K562 (cell line): ENCODE results near the gene CACNA2D3. TPM values are rescaled to one million over a fixed set of nuclear protein-coding genes. Genes with fewer than 3 reads are reported as not detected.

Experiments used
- ATAC-seq: fragments of 200-7000 bp; cut with Tn5 transposase; 3 replicates; pipeline ENCODE4 v1.9.1; 2020; ENCODE audit warnings: moderate library complexity
- BruUV-seq: library from RNA; stranded (reverse); fragments of 400-500 nt; replicated peaks from 2 replicates; lab custom pipeline; 2021; lab: Mats Ljungman, UMichigan
- CTCF ChIA-PET: fragments of 300-600 bp; formaldehyde crosslinking; extraction: SDS; loops from one replicate; lab custom pipeline; 2021; ENCODE audit warnings: low intra/inter-chr PET ratio; lab: Yijun Ruan, JAX
- POLR2A ChIA-PET: fragments of 300-600, 350-650 bp; sonication (Branson Sonifier 250); formaldehyde crosslinking; extraction: SDS; loops from one replicate; lab custom pipeline; 2021; ENCODE audit warnings: antibody characterized with exemption, inconsistent platforms; lab: Yijun Ruan, JAX
- DNase-seq, 4 experiments: peaks; one replicate each; pipeline versions ENCODE4 v3.0.0 to v3.0.0-alpha.2; 2011 to 2018; ENCODE audit warnings: low spot score in 3 of 4, mixed read lengths in 3 of 4; ENCODE audit errors: extremely low read depth in 1 of 4
- FAIRE-seq: peaks from 2 replicates; lab custom pipeline; 2011; peaks lifted over from hg19 to GRCh38; lab: Jason Lieb, UNC
- H2AFZ ChIP-seq: 2 replicates; pipeline ENCODE4 v1.6.0; 2011; ENCODE audit warnings: low read depth, low read length, control low read depth, inconsistent platforms
- H3K27ac ChIP-seq: fragments of 200-600 bp; 3 replicates; pipeline ENCODE4 v1.8.0; 2011; ENCODE audit warnings: low read depth, mild to moderate bottlenecking, control low read depth, inconsistent platforms, low read length, moderate library complexity, mixed read lengths; ENCODE audit errors: extremely low read depth
- H3K27me3 ChIP-seq, 2 experiments: fragments of 300-600 bp in 1 of 2; 2 replicates in 1 of 2; 3 replicates in 1 of 2; pipeline versions ENCODE4 v1.6.0 to v1.8.0; 2011; ENCODE audit warnings: inconsistent platforms in 2 of 2, low read length in 2 of 2, mild to moderate bottlenecking in 1 of 2, mixed read lengths in 1 of 2, moderate library complexity in 1 of 2; ENCODE audit not compliant: control insufficient read depth in 2 of 2, insufficient read depth in 2 of 2
- H3K36me3 ChIP-seq: fragments of 300-600 bp; 3 replicates; pipeline ENCODE4 v1.8.0; 2011; ENCODE audit warnings: mild to moderate bottlenecking, low read length, inconsistent platforms; ENCODE audit not compliant: control insufficient read depth, insufficient read depth
- H3K4me1 ChIP-seq, 2 experiments: fragments of 200-600 bp in 1 of 2; replicated peaks in 1 of 2; 2 replicates in 1 of 2; 3 replicates in 1 of 2; pipeline versions ENCODE4 v1.5.1 to v1.8.0; 2011; ENCODE audit warnings: inconsistent platforms in 2 of 2, low read length in 2 of 2, mild to moderate bottlenecking in 1 of 2, mixed read lengths in 1 of 2, moderate library complexity in 1 of 2; ENCODE audit not compliant: control insufficient read depth in 2 of 2, insufficient read depth in 2 of 2
- H3K4me2 ChIP-seq: 2 replicates; pipeline ENCODE4 v1.6.1; 2011; ENCODE audit warnings: low read length, control low read depth, inconsistent platforms, mixed read lengths; ENCODE audit not compliant: insufficient read depth
- H3K4me3 ChIP-seq: fragments of 200-600 bp; sonication (generic), shearing (Covaris generic); 2 replicates; pipeline ENCODE4 v1.5.1; 2016; ENCODE audit warnings: control low read depth, inconsistent platforms
- H3K79me2 ChIP-seq: fragments of 200-600 bp; 3 replicates; pipeline ENCODE4 v1.8.0; 2011; ENCODE audit warnings: low read length, inconsistent platforms; ENCODE audit not compliant: control insufficient read depth, insufficient read depth
- H3K9ac ChIP-seq, 2 experiments: 2 replicates each; pipeline versions ENCODE4 v1.6.0 to v1.6.1; 2011; ENCODE audit warnings: low read depth in 2 of 2, low read length in 2 of 2, control low read depth in 1 of 2, inconsistent platforms in 1 of 2, mild to moderate bottlenecking in 1 of 2, mixed read lengths in 1 of 2; ENCODE audit not compliant: insufficient read depth in 1 of 2
- H3K9me1 ChIP-seq: one replicate; pipeline ENCODE4 v1.6.0; 2011; ENCODE audit warnings: inconsistent platforms, mild to moderate bottlenecking, low read length, moderate library complexity; ENCODE audit not compliant: control insufficient read depth, insufficient read depth
- H3K9me3 ChIP-seq: replicated peaks from 2 replicates; pipeline ENCODE4 v1.5.1; 2011; ENCODE audit warnings: low read depth, low read length, inconsistent platforms; ENCODE audit not compliant: control insufficient read depth, insufficient read depth
- H4K20me1 ChIP-seq: replicated peaks from 2 replicates; pipeline ENCODE4 v1.6.1; 2011; ENCODE audit warnings: low read length, inconsistent platforms, mixed read lengths; ENCODE audit not compliant: control insufficient read depth, insufficient read depth
- MEF2D ChIP-seq: conservative IDR thresholded peaks from 2 replicates; pipeline ENCODE4 v1.6.1; 2016; ENCODE audit warnings: low read depth, missing genetic modification characterization, missing compliant biosample characterization
- TAF1 ChIP-seq: IDR thresholded peaks from 2 replicates; pipeline ENCODE4 v1.6.1; 2011; ENCODE audit warnings: mild to moderate bottlenecking, low read length, moderate library complexity; ENCODE audit not compliant: insufficient read depth, control insufficient read depth, severe bottlenecking; ENCODE audit errors: extremely low read depth
- TRIM28 ChIP-seq: fragments of 450-650 bp; IDR thresholded peaks from 2 replicates; pipeline ENCODE4 v1.6.1; 2017
- ZNF41 ChIP-seq: fragments of 250-450 bp; sonication (Bioruptor Pico); conservative IDR thresholded peaks from 2 replicates; pipeline ENCODE4 v1.4.0; 2020; ENCODE audit warnings: mild to moderate bottlenecking
- ZNF717 ChIP-seq: fragments of 250-450 bp; sonication (Bioruptor Pico); IDR thresholded peaks from 2 replicates; pipeline ENCODE4 v1.5.0; 2021
- WGBS: fragments of 100-300 bp; shearing (Covaris generic); methylation state at CpG from one replicate; pipeline ENCODE4 v1.1.6; 2016; ENCODE audit warnings: low coverage, mixed read lengths; ENCODE audit not compliant: insufficient coverage; ENCODE audit errors: missing lambda C conversion rate; 5-methylcytosine and 5-hydroxymethylcytosine counted together
- in situ Hi-C: fragments of 300-500 bp; cut with MboI; formaldehyde crosslinking; loops from 4 replicates; pipeline ENCODE4 v1.15.0; 2018; ENCODE audit warnings: inconsistent platforms, mixed read lengths
- intact Hi-C: fragments of 100-400 bp; cut with micrococcal nuclease; formaldehyde crosslinking; loops from 2 replicates; pipeline ENCODE4 v1.14.2; 2022
- polyA plus RNA-seq, 8 experiments: library from polyadenylated mRNA; depleted of rRNA in 4 of 8; stranded (reverse) in 5 of 8; unstranded in 3 of 8; fragments of >200 nt; fragmentation: Nextera tagmentation in 2 of 8; fragmentation: Illumina TruSeq in 1 of 8; extraction: Ambion mirVana in 2 of 8; extraction: Trizol in 1 of 8; gene quantifications; 2 replicates each; pipeline versions ENCODE4 v1.2.1 to v1.2.3, GENCODE V29; 2011 to 2014; ENCODE audit warnings: inconsistent platforms in 1 of 8, missing spikeins in 1 of 8
- total RNA-seq, 7 experiments: library from RNA; depleted of rRNA in 6 of 7; stranded (reverse); fragments of >200 nt in 6 of 7; fragmentation: Illumina TruSeq in 2 of 7; extraction: Trizol in 2 of 7; gene quantifications; 2 replicates each; pipeline versions ENCODE4 v1.2.1 to v1.2.3, GENCODE V29; 2011 to 2021; ENCODE audit warnings: low replicate concordance in 1 of 7
- TF ChIP-seq, protein P1 (sequence below): fragments of 250-450 bp; sonication (Bioruptor Pico); IDR thresholded peaks from 2 replicates; pipeline ENCODE4 v1.8.0; 2021; ENCODE audit warnings: borderline replicate concordance, mild to moderate bottlenecking, moderate library complexity; ENCODE audit not compliant: poor library complexity, severe bottlenecking

Gene CACNA2D3
- total and polyA plus RNA-seq, 9 of the 15 experiments (the other 6 are each of a cell fraction or from before 2014, with no cell fraction given) = 0.01 TPM; not detected in 8

DNA sequence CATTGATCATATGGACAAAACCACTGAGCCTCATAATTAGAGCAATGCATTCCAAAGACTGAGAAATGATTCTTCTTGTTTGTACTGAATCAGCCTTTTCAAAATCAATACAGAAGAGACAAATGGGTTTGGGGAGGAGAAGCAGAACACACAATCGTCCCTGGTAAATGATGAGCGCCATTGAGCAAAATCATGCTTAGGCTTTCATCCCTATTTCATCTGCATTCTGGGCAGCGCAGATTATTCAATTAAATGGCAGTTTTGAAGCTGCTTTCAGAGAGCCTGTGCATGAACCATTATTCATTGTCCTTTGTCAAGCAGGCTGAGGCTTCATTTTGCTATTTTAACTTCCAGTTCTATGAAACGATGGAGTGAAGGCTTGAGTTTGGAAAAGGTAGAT lies 371.9 kb downstream of the CACNA2D3 start (continued):
- no peak for TF ChIP-seq ZNF41
- TF ChIP-seq, protein P1, sequence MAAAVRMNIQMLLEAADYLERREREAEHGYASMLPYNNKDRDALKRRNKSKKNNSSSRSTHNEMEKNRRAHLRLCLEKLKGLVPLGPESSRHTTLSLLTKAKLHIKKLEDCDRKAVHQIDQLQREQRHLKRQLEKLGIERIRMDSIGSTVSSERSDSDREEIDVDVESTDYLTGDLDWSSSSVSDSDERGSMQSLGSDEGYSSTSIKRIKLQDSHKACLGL (CRISPR knock-in tag) = no peak
- no peak for TF ChIP-seq TRIM28
- TF ChIP-seq MEF2D (tag) = no peak

DNA sequence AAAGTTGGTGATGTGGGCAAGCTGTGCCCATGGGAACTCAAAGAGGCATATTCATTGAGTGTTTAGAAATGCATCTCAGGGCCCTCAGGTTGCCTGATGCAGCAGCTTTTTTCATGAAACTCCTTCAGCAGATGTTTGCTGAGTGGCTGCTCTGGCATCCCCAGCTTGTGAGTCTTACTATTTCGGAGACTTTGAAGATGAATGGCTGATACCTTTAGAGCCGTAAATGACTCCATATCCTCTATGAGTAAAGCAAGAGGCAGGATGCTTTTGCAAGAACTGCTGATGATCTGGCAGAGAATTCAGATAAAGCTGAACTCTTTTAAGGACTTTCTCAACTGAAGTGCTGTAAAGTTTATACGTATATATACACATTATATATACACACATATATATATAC lies 384.3 kb downstream of the CACNA2D3 start:
- Histone ChIP-seq H4K20me1 (no peaks in the 10 kb centered on the region; the same call in 1 of the 2 replicates), H3K9me1 (no peaks in the 10 kb centered on the region), H3K79me2 (no peaks in the 10 kb centered on the region), H3K36me3 (no peaks in the 10 kb centered on the region), H2AFZ (no peak overlapping the region), H3K4me2 (no peak overlapping the region), H3K4me1 (no peaks in the 10 kb centered on the region), H3K9ac (no peak overlapping the region), H3K27me3 (no peaks in the 10 kb centered on the region), H3K9me3 (no peaks in the 10 kb centered on the region), H3K27ac (no peak overlapping the region), H3K4me3 (no peak overlapping the region)
- FAIRE-seq (no peak), ATAC-seq (no peak), DNase-seq (no peak)
- intact Hi-C loops = no loop called here
- 0% methylated on average over 3 of the region's 3 CpGs for WGBS
- BruUV-seq = no TSS peak
- in situ Hi-C loops = no loop called here
- ChIA-PET POLR2A (no interaction called here), CTCF (no interaction called here)
- TF ChIP-seq ZNF717 (CRISPR knock-in tag) = no peak
- no peak for TF ChIP-seq TAF1
